Mucosa of stomach (tissue), 1 donor: ENCODE data around the gene ORAI3.

Experiments
- H3K27me3 ChIP-seq: one replicate; pipeline ENCODE4 v1.7.0; 2013; ENCODE audit warnings: mild to moderate bottlenecking, low read length; ENCODE audit not compliant: control insufficient read depth, insufficient read depth
- H3K36me3 ChIP-seq: one replicate; pipeline ENCODE4 v1.7.0; 2013; ENCODE audit warnings: low read length; ENCODE audit not compliant: control insufficient read depth, insufficient read depth
- H3K4me1 ChIP-seq: one replicate; pipeline ENCODE4 v1.7.0; 2013; ENCODE audit warnings: mild to moderate bottlenecking, low read length; ENCODE audit not compliant: control insufficient read depth, insufficient read depth
- H3K4me3 ChIP-seq: one replicate; pipeline ENCODE4 v1.7.0; 2013; ENCODE audit warnings: low read length
- H3K9ac ChIP-seq: one replicate; pipeline ENCODE4 v1.7.0; 2013; ENCODE audit warnings: mild to moderate bottlenecking, low read length, moderate library complexity
- H3K9me3 ChIP-seq: one replicate; pipeline ENCODE4 v1.7.0; 2013; ENCODE audit warnings: mild to moderate bottlenecking, low read length, moderate library complexity; ENCODE audit not compliant: control insufficient read depth
- donor health status: Pancreatic carcinoma.

ORAI3 gene

DNA sequence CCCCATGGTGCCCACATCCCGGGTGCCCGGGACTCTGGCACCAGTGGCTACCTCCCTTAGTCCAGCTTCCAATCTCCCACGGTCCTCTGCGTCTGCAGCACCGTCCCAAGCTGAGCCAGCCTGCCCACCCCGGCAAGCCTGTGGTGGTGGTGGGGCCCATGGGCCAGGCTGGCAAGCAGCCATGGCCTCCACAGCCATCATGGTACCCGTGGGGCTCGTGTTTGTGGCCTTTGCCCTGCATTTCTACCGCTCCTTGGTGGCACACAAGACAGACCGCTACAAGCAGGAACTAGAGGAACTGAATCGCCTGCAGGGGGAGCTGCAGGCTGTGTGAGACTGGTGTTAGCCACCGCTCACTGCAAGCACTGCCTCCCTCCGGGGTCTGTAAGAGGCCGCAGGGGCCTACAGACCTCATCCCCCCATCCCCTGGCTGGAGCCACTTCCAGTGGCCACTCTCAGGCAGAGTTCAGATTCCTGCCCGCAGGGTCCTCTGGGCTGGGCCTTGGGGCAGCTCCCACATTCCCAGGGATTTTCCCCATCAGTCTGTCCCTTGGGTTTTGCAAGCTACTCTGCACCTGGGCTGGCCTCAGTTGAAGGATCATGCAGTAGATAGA is 4.8 kb downstream of the ORAI3 start:
- no peaks in the 10 kb centered on the region for H3K9me3 ChIP-seq
- no peaks in the 10 kb centered on the region for H3K27me3 ChIP-seq
- no peak overlapping the region for H3K9ac ChIP-seq
- no peaks in the 10 kb centered on the region for H3K36me3 ChIP-seq
- H3K4me3 ChIP-seq: no peak overlapping the region
- H3K4me1 ChIP-seq: peaks cover 23% of the 10 kb centered on the region

GRCh38 chr16:30954993-30955392 is 6.1 kb downstream of the ORAI3 start:
- H3K27me3 ChIP-seq: no peaks in the 10 kb centered on the region
- H3K9me3 ChIP-seq: no peaks in the 10 kb centered on the region
- H3K4me1 ChIP-seq: peaks cover 23% of the 10 kb centered on the region
- H3K36me3 ChIP-seq: no peaks in the 10 kb centered on the region
- no peak overlapping the region for H3K9ac ChIP-seq
- no peak overlapping the region for H3K4me3 ChIP-seq

DNA sequence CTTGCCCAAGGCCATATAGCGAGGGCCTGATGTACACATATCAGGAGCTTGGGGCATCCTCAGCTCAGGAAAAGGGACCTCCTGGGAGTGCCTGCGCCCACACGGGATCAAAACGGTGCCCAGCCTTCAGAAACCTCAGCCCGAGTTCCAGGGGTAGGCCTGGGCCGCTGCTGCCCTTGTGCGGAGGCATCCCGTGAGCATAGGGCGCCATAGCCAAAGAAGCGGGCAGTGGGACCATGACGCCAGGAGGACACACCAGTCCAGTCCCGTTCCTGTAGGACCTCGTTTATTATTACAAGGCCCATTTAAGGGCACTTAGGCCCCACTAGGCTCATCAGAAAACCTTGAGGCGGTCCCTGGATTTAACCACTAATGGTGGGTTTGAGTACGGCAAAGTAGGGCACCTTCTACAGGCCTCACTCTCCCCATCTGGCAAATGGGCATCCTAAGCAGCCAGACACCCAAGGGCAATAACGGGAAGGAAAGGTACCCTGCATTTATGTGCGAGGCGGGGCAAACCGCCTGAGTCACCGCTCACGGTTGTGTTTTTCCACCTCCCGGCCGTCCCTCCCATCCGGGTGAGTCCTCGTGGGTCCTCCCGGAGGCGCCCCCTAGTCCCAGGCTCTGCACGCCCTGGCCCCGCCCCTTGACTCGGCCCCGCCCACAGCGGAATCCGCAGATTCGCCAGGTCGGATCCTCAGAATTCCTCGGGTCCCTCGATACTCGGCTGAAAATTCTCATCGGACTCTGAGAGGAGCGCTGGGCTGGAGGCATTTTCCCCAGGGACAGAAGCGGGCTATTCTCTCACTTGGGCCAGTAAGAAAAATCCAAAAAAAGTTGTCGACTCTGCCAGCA is 8.0 kb downstream of the ORAI3 start:
- Histone ChIP-seq H3K9ac (peak overlapping the region; percentile 93), H3K9me3 (no peaks in the 10 kb centered on the region), H3K4me1 (peaks cover 14% of the 10 kb centered on the region), H3K27me3 (no peaks in the 10 kb centered on the region), H3K4me3 (peak overlapping the region; percentile 87), H3K36me3 (peaks cover 5% of the 10 kb centered on the region)

GRCh38 chr16:30957456-30958174 is 8.7 kb downstream of the ORAI3 start, which contains the start of gene SETD1A:
TSS of gene SETD1A (plus strand) at chr16:30957754. CDS start at chr16:30958732, 978 bp downstream.
- H3K36me3 ChIP-seq: peaks cover 5% of the 10 kb centered on the region
- H3K4me3 ChIP-seq: peak within 1 kb of the TSS; percentile 87
- no peaks in the 10 kb centered on the region for H3K27me3 ChIP-seq
- H3K9me3 ChIP-seq: no peaks in the 10 kb centered on the region
- peak within 1 kb of the TSS; percentile 93 for H3K9ac ChIP-seq
- peaks cover 14% of the 10 kb centered on the region for H3K4me1 ChIP-seq

- Histone ChIP-seq H3K27me3 (no peaks in the 10 kb centered on the region), H3K4me3 (no peak overlapping the region)
These were observed 9.6 kb downstream of the ORAI3 start for GRCh38 chr16:30958175-30959079.

GRCh38 chr16:30961384-30961783 is 12.5 kb downstream of the ORAI3 start:
- Histone ChIP-seq H3K4me3 (no peak overlapping the region), H3K9me3 (no peaks in the 10 kb centered on the region), H3K4me1 (peaks cover 14% of the 10 kb centered on the region), H3K27me3 (no peaks in the 10 kb centered on the region), H3K9ac (no peak overlapping the region), H3K36me3 (peaks cover 17% of the 10 kb centered on the region)

More at GRCh38 chr16:30958175-30959079, 9.6 kb downstream of the ORAI3 start:
- H3K9ac ChIP-seq: peak overlapping the region; percentile 59
- H3K36me3 ChIP-seq: peaks cover 5% of the 10 kb centered on the region
- H3K9me3 ChIP-seq: no peaks in the 10 kb centered on the region
- H3K4me1 ChIP-seq: peaks cover 14% of the 10 kb centered on the region

DNA sequence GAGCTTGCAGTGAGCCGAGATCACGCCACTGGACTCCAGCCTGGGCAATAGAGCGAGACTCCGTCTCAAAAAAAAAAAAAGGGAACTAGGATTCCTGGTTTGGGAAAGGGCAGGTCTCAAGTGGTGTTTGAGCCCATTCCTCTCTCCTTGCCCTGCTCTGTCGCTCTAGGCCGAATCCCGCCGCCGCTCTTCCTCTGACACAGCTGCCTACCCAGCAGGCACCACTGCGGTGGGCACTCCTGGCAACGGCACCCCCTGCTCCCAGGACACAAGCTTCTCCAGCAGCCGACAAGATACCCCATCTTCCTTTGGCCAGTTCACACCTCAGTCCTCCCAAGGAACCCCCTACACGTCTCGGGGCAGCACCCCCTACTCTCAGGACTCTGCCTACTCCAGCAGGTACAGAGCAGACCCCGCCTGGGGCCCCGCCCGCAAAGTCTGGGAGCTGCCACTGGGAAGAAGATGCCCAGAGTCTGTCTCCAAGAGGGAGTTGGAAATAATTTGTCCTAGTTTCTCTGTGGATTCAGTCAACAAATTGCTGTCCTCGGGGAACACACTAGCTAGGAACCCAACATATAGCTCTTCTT is 15.2 kb downstream of the ORAI3 start:
- Histone ChIP-seq H3K9ac (no peak overlapping the region), H3K4me3 (no peak overlapping the region), H3K36me3 (peaks cover 19% of the 10 kb centered on the region), H3K9me3 (no peaks in the 10 kb centered on the region), H3K27me3 (no peaks in the 10 kb centered on the region), H3K4me1 (peaks cover 1% of the 10 kb centered on the region)

- Histone ChIP-seq H3K27me3 (no peaks in the 10 kb centered on the region), H3K36me3 (peaks cover 19% of the 10 kb centered on the region), H3K4me3 (no peak overlapping the region), H3K4me1 (no peaks in the 10 kb centered on the region), H3K9me3 (no peaks in the 10 kb centered on the region), H3K9ac (no peak overlapping the region)
These were observed 15.8 kb downstream of the ORAI3 start for GRCh38 chr16:30964574-30965226.

DNA sequence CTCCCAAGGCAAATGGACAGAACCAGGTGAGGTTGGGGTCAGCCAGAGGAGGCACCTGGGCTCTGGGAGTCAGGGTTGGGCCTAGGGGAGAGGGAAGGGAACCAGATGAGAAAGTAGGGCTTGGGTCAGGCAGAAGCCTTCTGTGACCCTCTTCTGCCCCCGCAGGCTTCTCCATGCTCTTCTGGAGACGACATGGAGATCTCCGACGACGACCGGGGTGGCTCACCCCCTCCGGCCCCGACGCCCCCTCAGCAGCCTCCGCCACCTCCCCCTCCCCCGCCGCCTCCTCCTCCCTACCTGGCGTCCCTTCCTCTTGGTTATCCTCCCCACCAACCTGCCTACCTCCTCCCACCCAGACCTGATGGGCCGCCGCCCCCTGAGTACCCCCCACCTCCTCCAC is 16.6 kb downstream of the ORAI3 start:
- H3K9me3 ChIP-seq: no peaks in the 10 kb centered on the region

GRCh38 chr16:30966033-30966619 is 17.3 kb downstream of the ORAI3 start:
- Histone ChIP-seq H3K9me3 (no peaks in the 10 kb centered on the region), H3K36me3 (peaks cover 27% of the 10 kb centered on the region), H3K4me1 (no peaks in the 10 kb centered on the region), H3K27me3 (no peaks in the 10 kb centered on the region), H3K9ac (no peak overlapping the region), H3K4me3 (no peak overlapping the region)

More for the DNA sequence above, 16.6 kb downstream of the ORAI3 start:
- Histone ChIP-seq H3K36me3 (peaks cover 21% of the 10 kb centered on the region), H3K9ac (no peak overlapping the region), H3K4me1 (no peaks in the 10 kb centered on the region), H3K4me3 (no peak overlapping the region), H3K27me3 (no peaks in the 10 kb centered on the region)
